COLO668 (cell line): Measurements from ENCODE around the gene FYN.

ENCODE experiments used
- DNase-seq: peaks from one replicate; lab custom pipeline; 2025; ENCODE audit not compliant: unreplicated experiment; lab: John Stamatoyannopoulos, UW

The FYN gene

GRCh38 chr6:111834356-111834755, 38.9 kb downstream of the FYN start:
- DNase-seq = no peak

GRCh38 chr6:111832833-111833418, 40.3 kb downstream of the FYN start:
- no peak for DNase-seq

- no peak for DNase-seq
Measured at GRCh38 chr6:111831408-111831807, 41.8 kb downstream of the FYN start.

- no peak for DNase-seq
Measured at GRCh38 chr6:111829998-111830397, 43.3 kb downstream of the FYN start.

GRCh38 chr6:111829581-111829980, 43.7 kb downstream of the FYN start:
- DNase-seq = no peak

- no peak for DNase-seq
Measured at GRCh38 chr6:111828809-111829208, 44.4 kb downstream of the FYN start.

GRCh38 chr6:111825439-111826086, 47.7 kb downstream of the FYN start:
- no peak for DNase-seq

- no peak for DNase-seq
Measured at GRCh38 chr6:111824608-111825337, 48.5 kb downstream of the FYN start.

GRCh38 chr6:111823831-111824607, 49.2 kb downstream of the FYN start:
- no peak for DNase-seq

- DNase-seq = no peak
Measured at GRCh38 chr6:111823012-111823411, 50.2 kb downstream of the FYN start.

- no peak for DNase-seq
Measured at GRCh38 chr6:111819458-111819857, 53.8 kb downstream of the FYN start.

GRCh38 chr6:111818539-111819226, 54.6 kb downstream of the FYN start:
- no peak for DNase-seq

GRCh38 chr6:111817451-111818120, 55.7 kb downstream of the FYN start:
- no peak for DNase-seq

GRCh38 chr6:111813677-111814310, 59.5 kb downstream of the FYN start:
- DNase-seq = no peak

- no peak for DNase-seq
Measured at GRCh38 chr6:111813237-111813636, 60.0 kb downstream of the FYN start.

- no peak for DNase-seq
Measured at GRCh38 chr6:111812060-111813038, 60.9 kb downstream of the FYN start.

GRCh38 chr6:111810294-111811131, 62.7 kb downstream of the FYN start:
- no peak for DNase-seq

- DNase-seq = no peak
Measured at GRCh38 chr6:111809766-111810165, 63.5 kb downstream of the FYN start.
